ENCODE data around the gene DTWD1. TPM values are rescaled to one million over a fixed set of nuclear protein-coding genes. Genes with fewer than 3 reads are reported as not detected.
A peak's percentile ranks its signal among the peaks of the same experiment; 100 is the strongest.

DTWD1 gene
- total and polyA plus RNA-seq, 2 of the 13 experiments (the other 11 are each of a cell fraction or from before 2014, with no cell fraction given) = 12.7 to 18.3 TPM

GRCh38 chr15:49645941-49646340 lies 25.1 kb downstream of the DTWD1 start:
- Histone ChIP-seq H2AFZ (ENCODE audit: low read length) (no peak overlapping the region), H3K27me3 (ENCODE audit: control insufficient read depth in 1 of 2, insufficient read depth in 2 of 2, low read length in 2 of 2) (no peaks in the 10 kb centered on the region), H3K9me3 (ENCODE audit: low read length) (no peaks in the 10 kb centered on the region), H3K4me3 (replicated peaks in 1 of 3; ENCODE audit: insufficient read depth in 1 of 3, low read depth in 2 of 3, low read length in 3 of 3) (no peak overlapping the region), H3K27ac (ENCODE audit: extremely low read length, insufficient read depth, low read length) (no peak overlapping the region), H3K4me1 (ENCODE audit: insufficient read depth, low read length) (no peaks in the 10 kb centered on the region), H3K9ac (ENCODE audit: insufficient read depth, low read depth, low read length) (no peak overlapping the region), H3K79me2 (ENCODE audit: insufficient read depth, low read length) (no peaks in the 10 kb centered on the region), H4K20me1 (ENCODE audit: insufficient read depth, low read length) (no peaks in the 10 kb centered on the region), H3K4me2 (ENCODE audit: low read depth, low read length) (no peak overlapping the region), H3K36me3 (replicated peaks in 1 of 2; ENCODE audit: control insufficient read depth in 1 of 2, insufficient read depth in 2 of 2, low read length in 2 of 2) (0 out of 5 replicates have a peak, but pooled peaks cover 0 to 2% of the 10 kb centered on the region in 2 experiments)
- ChIA-PET CTCF (ENCODE audit: low intra/inter-chr PET ratio, low total read pairs) (no interaction called here), POLR2A (no interaction called here)
- intact Hi-C loops (cut with micrococcal nuclease; ENCODE audit: unreplicated experiment) (no loop called here), in situ Hi-C loops (cut with HindIII; ENCODE audit: extremely low pct_ligation_motif_present, low pct_unique_long_range_greater_than_20kb) (no loop called here)
- FAIRE-seq (no peak), ATAC-seq (no peak), DNase-seq (ENCODE audit: low spot score) (peak; percentile 9)
- no peak for TF ChIP-seq MYPOP (CRISPR knock-in tag; IDR thresholded peaks at IDR 0.05)
- no TSS peak for BruUV-seq (replicated peaks)

GRCh38 chr15:49646891-49647290 lies 26.0 kb downstream of the DTWD1 start:
- Histone ChIP-seq H3K9me3 (ENCODE audit: low read length) (no peaks in the 10 kb centered on the region; the same call in 1 of the 2 replicates), H3K79me2 (ENCODE audit: insufficient read depth, low read length) (no peaks in the 10 kb centered on the region), H3K36me3 (replicated peaks in 1 of 2; ENCODE audit: control insufficient read depth in 1 of 2, insufficient read depth in 2 of 2, low read length in 2 of 2) (0 out of 5 replicates have a peak, but pooled peaks cover 0 to 2% of the 10 kb centered on the region in 2 experiments), H2AFZ (ENCODE audit: low read length) (no peak overlapping the region), H3K9ac (ENCODE audit: insufficient read depth, low read depth, low read length) (no peak overlapping the region), H3K27ac (ENCODE audit: extremely low read length, insufficient read depth, low read length) (no peak overlapping the region), H4K20me1 (ENCODE audit: insufficient read depth, low read length) (no peaks in the 10 kb centered on the region), H3K27me3 (ENCODE audit: control insufficient read depth in 1 of 2, insufficient read depth in 2 of 2, low read length in 2 of 2) (no peaks in the 10 kb centered on the region), H3K4me1 (ENCODE audit: insufficient read depth, low read length) (no peaks in the 10 kb centered on the region), H3K4me3 (replicated peaks in 1 of 3; ENCODE audit: insufficient read depth in 1 of 3, low read depth in 2 of 3, low read length in 3 of 3) (no peak overlapping the region), H3K4me2 (ENCODE audit: low read depth, low read length) (no peak overlapping the region)
- 94% methylated on average over 2 of the region's 2 CpGs for WGBS (ENCODE audit: low lambda C conversion rate)
- DNase-seq (ENCODE audit: low spot score) (no peak), ATAC-seq (no peak), FAIRE-seq (no peak)
- POLR2A ChIA-PET = no interaction called here
- BruUV-seq (replicated peaks) = no TSS peak
- intact Hi-C loops (cut with micrococcal nuclease; ENCODE audit: unreplicated experiment) (no loop called here), in situ Hi-C loops (cut with HindIII; ENCODE audit: extremely low pct_ligation_motif_present, low pct_unique_long_range_greater_than_20kb) (no loop called here)
- CTCF ChIA-PET (ENCODE audit: low intra/inter-chr PET ratio, low total read pairs) = no interaction called here
- TF ChIP-seq ZNF350 (CRISPR knock-in tag; IDR thresholded peaks at IDR 0.05; ENCODE audit: borderline replicate concordance, low read depth) (no peak), AGO2 (optimal IDR thresholded peaks at IDR 0.05; ENCODE audit: low read depth, low read length) (no peak), ZNF276 (CRISPR knock-in tag; IDR thresholded peaks at IDR 0.05; ENCODE audit: low read depth) (no peak), ELF4 (CRISPR knock-in tag; IDR thresholded peaks at IDR 0.05; ENCODE audit: borderline replicate concordance) (no peak), STAG1 (CRISPR knock-in tag; IDR thresholded peaks at IDR 0.05) (no peak), MTA3 (CRISPR knock-in tag; IDR thresholded peaks at IDR 0.05) (no peak), XBP1 (CRISPR knock-in tag; IDR thresholded peaks at IDR 0.05) (no peak), HNF1A (IDR thresholded peaks at IDR 0.05; ENCODE audit: low read depth) (no peak), HNF1A (CRISPR knock-in tag; IDR thresholded peaks at IDR 0.05; ENCODE audit: borderline replicate concordance) (no peak), KLF15 (CRISPR knock-in tag; IDR thresholded peaks at IDR 0.05; ENCODE audit: borderline replicate concordance) (no peak), ATF7 (IDR thresholded peaks at IDR 0.05) (no peak), ATF7 (CRISPR knock-in tag; IDR thresholded peaks at IDR 0.05) (no peak)

Data from HepG2 (cell line).